ENCODE results near the gene CAB39.

Gene CAB39

DNA sequence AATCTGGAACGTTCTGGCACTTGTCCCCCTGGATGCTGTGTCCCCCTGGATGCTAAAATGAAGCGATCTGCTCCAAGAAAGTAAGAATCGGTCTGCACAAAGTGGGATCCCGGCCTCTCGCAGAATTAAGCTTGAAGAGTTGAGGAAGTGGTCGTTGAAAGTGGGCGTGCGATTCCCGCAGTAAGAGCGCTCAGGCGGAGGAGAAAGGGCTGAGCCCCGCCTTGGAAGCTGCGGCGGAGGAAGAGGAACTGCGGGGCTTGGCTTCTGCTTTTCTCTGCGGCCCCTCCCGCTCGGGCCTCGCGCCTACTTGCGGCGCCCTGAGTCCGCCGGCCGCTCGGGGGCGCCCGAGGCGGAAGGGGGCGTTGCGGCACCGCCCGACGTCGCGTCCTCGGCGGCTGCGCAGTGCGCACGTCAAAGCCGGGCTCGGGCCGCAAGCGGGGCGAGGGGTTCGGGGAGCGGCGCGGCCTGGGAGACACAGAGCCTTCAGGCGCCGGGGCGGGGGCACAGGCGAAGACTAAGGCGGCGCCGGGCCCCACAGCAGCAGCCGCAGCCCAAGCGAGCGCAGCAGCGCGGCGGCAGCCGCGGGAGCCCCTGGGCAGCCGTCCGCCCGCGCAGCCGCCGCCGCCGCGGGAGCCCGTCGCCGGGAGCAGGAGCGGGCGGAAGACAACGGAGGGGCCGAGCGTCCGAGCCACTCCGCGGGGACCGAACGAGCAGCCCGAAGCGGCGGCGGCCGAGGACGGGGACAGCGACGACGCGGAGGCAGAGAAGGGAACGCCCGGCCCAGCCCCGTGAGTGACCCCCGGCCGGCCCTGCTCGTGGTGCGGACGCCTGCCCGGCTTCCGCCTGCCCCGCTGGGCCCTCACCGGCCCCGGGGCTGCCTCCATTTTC lies at the start of gene CAB39:
TSS of gene CAB39 (plus strand) at position 400 of the 888 bp plus-strand sequence. CDS start 47,160 bp downstream, outside the sequence.
- DNase-seq = peak; percentile 56 to 93

- peak in 1 of 2 experiments; percentile 41 for DNase-seq
Observed at GRCh38 chr2:230664128-230664527, 48.5 kb upstream of the CAB39 start.

GRCh38 chr2:230664844-230665243 lies 47.8 kb upstream of the CAB39 start:
- DNase-seq = no peak

DNA sequence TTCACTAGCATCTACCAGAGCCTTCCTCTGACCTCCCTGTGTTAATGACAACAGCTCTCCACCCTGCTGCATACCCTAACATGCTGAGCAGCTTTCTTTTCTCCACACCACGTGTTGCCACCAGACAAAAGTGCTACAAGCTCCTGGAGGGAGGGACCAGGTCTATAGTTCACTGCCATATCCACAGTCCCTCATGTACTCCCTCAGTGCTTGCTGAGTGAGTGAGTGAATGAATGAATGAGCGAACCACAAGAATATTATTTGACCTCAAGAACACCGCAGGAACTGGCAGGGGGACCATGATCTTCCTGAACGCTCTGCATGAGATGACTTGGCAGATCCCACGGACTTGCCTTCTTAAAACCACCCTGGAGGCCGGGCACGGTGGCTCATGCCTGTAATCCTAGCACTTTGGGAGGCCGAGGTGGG lies 47.4 kb upstream of the CAB39 start:
- no peak for DNase-seq

- no peak for DNase-seq
Observed at GRCh38 chr2:230666446-230666845, 46.2 kb upstream of the CAB39 start.

DNA sequence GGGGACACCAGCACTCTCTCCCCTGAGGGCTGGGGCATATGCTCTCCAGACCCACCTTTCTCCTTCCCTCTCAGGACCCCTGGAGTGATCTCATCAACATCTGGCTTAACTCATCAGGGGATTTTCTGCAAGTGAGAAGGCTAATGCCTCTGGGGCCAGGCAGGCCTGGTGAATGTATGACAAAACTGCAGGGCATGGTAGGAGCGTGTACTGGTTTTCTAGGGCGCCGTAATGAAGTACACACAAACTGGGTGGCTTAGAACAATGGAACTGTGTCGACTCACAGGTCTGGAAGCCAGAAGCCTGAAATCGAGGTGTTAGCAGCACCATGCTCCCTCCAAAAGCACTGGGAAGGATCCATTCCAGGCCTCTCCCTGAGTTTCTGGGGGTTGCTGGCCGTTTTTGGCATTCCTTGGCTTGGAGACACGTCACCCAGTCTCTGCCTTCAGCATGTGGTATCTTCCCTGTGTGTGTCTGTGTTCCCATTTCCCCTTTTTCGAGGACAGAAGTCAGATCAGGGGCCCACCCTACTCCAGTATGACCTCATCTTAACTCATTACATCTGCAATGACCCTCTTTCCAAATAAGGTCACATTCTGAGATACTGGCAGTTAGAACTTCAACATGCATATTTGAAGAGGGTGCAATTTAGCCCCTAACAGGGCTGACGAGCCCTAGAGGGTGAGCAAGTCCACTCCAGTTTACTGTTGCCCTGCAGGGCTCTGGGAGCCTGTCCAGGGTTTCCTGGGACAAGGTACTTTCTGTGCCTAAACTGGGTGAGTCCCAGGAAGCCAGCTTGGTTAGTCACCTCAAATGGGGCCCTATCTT lies 45.5 kb upstream of the CAB39 start:
- DNase-seq = no peak

- no peak for DNase-seq
Observed at GRCh38 chr2:230668184-230668938, 44.3 kb upstream of the CAB39 start.

GRCh38 chr2:230668939-230669303 lies 43.7 kb upstream of the CAB39 start:
- no peak for DNase-seq

GRCh38 chr2:230669386-230669950 lies 43.2 kb upstream of the CAB39 start:
- DNase-seq = no peak

GRCh38 chr2:230671117-230671516 lies 41.5 kb upstream of the CAB39 start:
- DNase-seq = no peak

DNA sequence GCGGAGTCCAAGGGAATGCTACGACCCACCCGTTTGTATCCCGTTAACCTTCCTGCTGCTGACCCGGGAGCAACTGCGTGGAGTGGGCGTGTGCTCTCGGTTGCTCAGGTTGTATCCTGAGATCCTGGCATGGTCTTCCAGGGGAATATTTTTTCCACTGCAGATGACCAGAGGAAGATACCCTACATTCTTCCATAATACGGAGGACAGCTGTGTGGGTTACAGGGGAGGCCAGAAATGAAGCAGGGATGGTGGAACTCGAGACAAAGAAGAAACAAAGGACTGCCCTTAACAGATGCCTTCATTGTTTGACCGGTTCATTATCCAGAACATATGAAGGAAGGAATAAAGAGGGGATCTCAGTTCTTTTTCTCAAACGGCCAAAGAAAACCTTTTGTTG lies 39.8 kb upstream of the CAB39 start:
- DNase-seq = no peak

DNA sequence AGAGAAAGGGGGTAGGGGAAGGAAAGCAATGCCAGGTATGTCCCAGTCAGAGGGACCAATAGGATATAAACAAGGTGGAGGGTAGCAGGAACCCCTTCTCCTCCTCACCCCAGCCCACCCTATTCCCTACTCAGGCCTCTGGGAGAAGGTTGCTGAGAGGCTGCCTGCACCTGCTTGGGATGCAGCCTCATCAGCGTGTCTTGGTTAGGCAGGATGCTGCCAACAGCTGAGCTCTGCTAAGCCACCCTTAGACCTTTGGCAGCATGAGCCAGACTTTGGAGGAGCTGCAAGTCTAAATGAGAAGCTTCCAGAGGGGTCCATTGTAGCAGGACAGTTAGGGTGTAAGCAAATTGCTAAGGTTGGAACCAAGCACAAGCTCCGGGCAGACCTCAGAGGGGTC lies 38.2 kb upstream of the CAB39 start:
- DNase-seq = no peak

DNA sequence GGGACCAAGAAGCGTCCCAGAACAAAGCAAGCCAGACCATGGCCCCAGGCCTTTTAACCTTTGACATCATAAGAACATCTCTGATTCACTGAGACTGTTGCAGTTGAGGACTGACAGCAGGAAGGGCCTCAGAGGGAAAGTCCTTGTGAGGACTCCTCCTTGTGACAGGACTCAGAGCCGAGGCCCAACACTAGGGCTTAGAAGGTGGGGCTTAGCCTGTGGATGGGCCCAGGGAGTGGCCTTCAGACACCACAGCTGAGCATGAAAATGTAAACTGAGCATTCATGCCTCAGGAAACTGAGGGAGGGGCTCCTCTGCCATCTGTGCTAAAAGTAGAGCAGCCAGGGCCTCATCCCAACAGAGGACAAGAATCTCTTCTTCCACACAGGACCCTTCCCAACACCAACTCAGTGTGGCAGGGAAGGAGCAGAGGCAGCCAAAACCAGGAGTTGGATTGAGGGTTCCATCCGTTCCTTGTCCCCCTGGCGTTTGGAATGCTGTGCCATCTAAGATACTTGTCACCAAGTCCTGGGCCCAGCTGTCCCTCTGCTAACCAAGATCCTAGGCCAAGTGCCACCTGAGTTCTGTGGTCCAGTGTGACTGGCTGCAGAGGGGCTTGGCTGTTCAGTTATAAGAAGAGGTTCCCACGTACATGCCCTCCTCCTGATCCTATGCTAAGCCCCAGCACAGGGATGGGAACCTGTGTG lies 37.5 kb upstream of the CAB39 start:
- no peak for DNase-seq

- DNase-seq = no peak
Observed at GRCh38 chr2:230676546-230676945, 36.1 kb upstream of the CAB39 start.

GRCh38 chr2:230677201-230677946 lies 35.3 kb upstream of the CAB39 start:
- DNase-seq = no peak

GRCh38 chr2:230678018-230678417 lies 34.6 kb upstream of the CAB39 start:
- DNase-seq = no peak

DNA sequence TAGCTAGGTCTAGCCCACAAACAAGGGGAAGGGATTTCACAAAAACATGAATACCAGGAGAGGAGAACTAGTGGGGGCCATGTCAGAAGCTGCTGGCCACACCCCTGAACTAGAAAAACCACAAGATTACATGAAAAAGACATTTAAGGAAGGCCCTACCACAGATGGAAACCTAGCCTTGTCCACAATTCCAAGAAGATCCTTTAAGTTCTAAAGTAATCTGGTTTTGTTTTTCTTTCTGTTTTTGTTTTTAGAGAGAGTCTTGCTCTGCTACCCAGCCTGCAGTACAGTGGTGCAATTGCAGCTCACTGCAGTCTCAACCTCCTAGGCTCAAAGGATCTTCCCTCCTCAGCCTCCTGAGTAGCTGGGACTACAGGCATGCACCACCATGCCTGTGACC lies 34.2 kb upstream of the CAB39 start:
- DNase-seq = no peak

DNA sequence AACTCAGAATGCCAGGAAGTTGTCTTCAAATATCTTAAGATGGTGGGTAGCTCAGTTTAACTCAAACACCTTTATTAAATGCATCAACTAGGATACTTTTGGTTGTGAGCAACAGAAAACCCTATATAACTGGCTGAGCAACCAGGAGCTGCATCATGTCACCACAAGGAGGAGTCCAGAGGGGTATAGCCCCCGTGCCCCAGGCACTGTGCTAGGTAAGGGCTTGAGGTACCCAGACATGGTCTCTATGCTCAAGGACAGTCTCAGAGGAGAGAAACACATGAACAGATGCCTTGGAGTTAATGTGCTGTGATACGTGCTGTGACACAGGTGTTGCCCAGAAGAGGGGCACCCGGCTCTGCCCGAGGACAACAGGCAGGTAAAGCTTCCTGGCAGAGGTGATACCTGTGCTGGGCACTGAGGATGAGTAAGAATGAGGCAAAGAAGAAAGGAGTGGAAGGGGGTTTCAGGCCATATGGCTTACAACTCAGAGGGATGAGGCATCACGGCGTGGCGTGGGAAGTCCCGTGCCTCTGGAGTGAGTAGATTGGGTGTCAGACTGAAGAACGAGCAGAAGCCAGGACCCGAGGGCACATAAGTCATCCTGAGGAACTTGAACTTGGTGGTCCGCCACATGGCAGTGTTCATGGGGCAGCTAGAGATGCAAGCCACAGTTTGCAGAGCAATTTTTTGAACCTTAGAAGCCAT lies 32.0 kb upstream of the CAB39 start:
- DNase-seq = no peak

DNA sequence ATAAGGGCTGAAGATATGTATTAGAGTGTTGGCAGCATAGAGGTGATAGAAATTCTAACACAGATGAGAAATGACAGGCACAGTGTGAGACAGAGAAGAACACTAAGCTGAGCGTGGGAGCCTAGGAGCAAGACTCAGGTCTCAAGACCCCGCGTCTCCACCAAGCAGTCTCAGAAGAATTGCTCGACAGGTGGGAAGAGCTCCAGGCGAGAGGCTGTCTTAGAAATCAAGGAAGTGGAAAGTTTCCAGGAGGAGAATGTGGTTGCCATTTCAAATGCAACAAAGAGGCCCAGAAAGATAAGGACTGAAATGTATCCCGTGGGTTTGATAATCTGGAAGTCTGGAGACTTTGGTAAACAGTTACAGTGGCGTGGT lies 31.5 kb upstream of the CAB39 start:
- DNase-seq = no peak

DNA sequence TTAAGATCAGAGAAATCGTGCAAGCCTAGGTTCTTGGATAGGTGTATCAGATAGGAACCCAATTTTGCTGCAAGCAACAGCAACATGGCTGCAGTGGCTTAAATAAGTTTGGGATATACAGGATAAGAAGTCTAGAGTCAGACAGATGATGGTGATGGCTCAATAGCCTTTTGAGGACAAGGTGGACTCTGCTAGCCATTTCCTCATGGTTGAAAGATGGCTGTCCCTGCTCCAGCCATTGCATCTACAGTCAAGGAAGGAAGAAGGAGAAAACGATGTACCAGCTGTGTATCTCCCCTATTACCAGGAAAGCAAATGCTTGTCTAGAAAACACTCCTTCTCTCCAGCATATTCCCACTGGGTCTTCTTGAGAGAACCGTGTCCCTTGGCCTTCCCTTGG lies 30.1 kb upstream of the CAB39 start:
- no peak for DNase-seq
